ENCODE results near the gene LETM1. TPM values are rescaled to one million over a fixed set of nuclear protein-coding genes. Genes with fewer than 3 reads are reported as not detected.

LETM1 gene
- total and polyA plus RNA-seq, 2 of the 13 experiments (the other 11 are each of a cell fraction or from before 2014, with no cell fraction given): 9.7 to 41.6 TPM

GRCh38 chr4:1771555-1772305 is 84.2 kb downstream of the LETM1 start (continued):
- no peak for TF ChIP-seq THYN1 (CRISPR knock-in tag; IDR thresholded peaks at IDR 0.05; ENCODE audit: borderline replicate concordance, low read depth)
- TF ChIP-seq ZNF280B (CRISPR knock-in tag; IDR thresholded peaks at IDR 0.05; ENCODE audit: borderline replicate concordance): no peak
- no peak for TF ChIP-seq ZBED4 (CRISPR knock-in tag; IDR thresholded peaks at IDR 0.05; ENCODE audit: borderline replicate concordance)
- TF ChIP-seq CTCF (CRISPR knock-in tag; IDR thresholded peaks at IDR 0.05): no peak
- no peak for TF ChIP-seq KLF6 (CRISPR knock-in tag; IDR thresholded peaks at IDR 0.05)
- no peak for TF ChIP-seq NR3C1 (CRISPR knock-in tag; IDR thresholded peaks at IDR 0.05)
- TF ChIP-seq HDAC2 (CRISPR knock-in tag; IDR thresholded peaks at IDR 0.05): no peak
- no peak for TF ChIP-seq ZNF740 (CRISPR knock-in tag; IDR thresholded peaks at IDR 0.05)
- TF ChIP-seq ZNF160 (CRISPR knock-in tag; IDR thresholded peaks at IDR 0.05): no peak
- no peak for TF ChIP-seq ZMAT5 (CRISPR knock-in tag; IDR thresholded peaks at IDR 0.05; ENCODE audit: borderline replicate concordance, low read depth)
- no peak for TF ChIP-seq ZNF318 (CRISPR knock-in tag; IDR thresholded peaks at IDR 0.05)
